Heart right ventricle (tissue), 16 donors: ENCODE data around the gene RAB27B. TPM values are rescaled to one million over a fixed set of nuclear protein-coding genes. Genes with fewer than 3 reads are reported as not detected.

Source experiments
- ATAC-seq, 8 donors: fragments of 200-7000 bp; cut with Tn5 transposase; one replicate each; pipeline ENCODE4 v1.9.1; 2020; ENCODE audit warnings: mild to moderate bottlenecking in 8 of 8, moderate library complexity in 8 of 8, moderate number of reproducible peaks in 1 of 8
- DNase-seq, 2 donors: peaks; one replicate each; pipeline ENCODE4 v3.0.0-alpha.2; 2020
- H3K27ac ChIP-seq, 10 donors: fragments of 200-600 bp; sonication (generic) in 2 of 10; one replicate each; pipeline versions ENCODE4 v1.5.0 to v1.8.0; 2020 to 2022; ENCODE audit warnings: mild to moderate bottlenecking in 3 of 10
- H3K27me3 ChIP-seq, 7 donors: fragments of 200-600 bp; one replicate each; pipeline ENCODE4 v1.8.0; 2021 to 2022; ENCODE audit warnings: mild to moderate bottlenecking in 2 of 7
- H3K36me3 ChIP-seq, 9 donors: fragments of 200-600 bp; sonication (generic) in 1 of 9; one replicate each; pipeline versions ENCODE4 v1.5.0 to v1.8.0; 2020 to 2022; ENCODE audit warnings: mild to moderate bottlenecking in 2 of 9
- H3K4me1 ChIP-seq, 9 donors: fragments of 200-600 bp; sonication (generic) in 1 of 9; one replicate each; pipeline versions ENCODE4 v1.5.0 to v1.8.0; 2020 to 2022; ENCODE audit warnings: mild to moderate bottlenecking in 4 of 9
- H3K4me3 ChIP-seq, 10 donors: fragments of 200-600 bp; sonication (generic) in 2 of 10; one replicate each; pipeline versions ENCODE4 v1.5.0 to v1.8.0; 2020 to 2022; ENCODE audit warnings: mild to moderate bottlenecking in 7 of 10, moderate library complexity in 2 of 10
- H3K9me3 ChIP-seq, 11 donors: fragments of 200-600 bp in 10 of 11; sonication (generic) in 2 of 11; one replicate each; pipeline versions ENCODE4 v1.5.0 to v1.8.0; 2013 to 2022; ENCODE audit warnings: mild to moderate bottlenecking in 2 of 11, control low read depth in 1 of 11, moderate library complexity in 1 of 11
- CTCF ChIP-seq, 9 donors: fragments of 200-600 bp; sonication (generic) in 2 of 9; IDR thresholded peaks; one replicate each; pipeline versions ENCODE4 v1.5.0 to v1.8.0; 2021 to 2022; ENCODE audit warnings: antibody characterized with exemption in 9 of 9, mild to moderate bottlenecking in 5 of 9, moderate library complexity in 1 of 9
- WGBS, 2 donors: extraction: QIAGEN DNeasy Blood & Tissue Kit; methylation state at CpG; one replicate each; pipeline ENCODE4 v1.1.7; 2013; ENCODE audit warnings: inconsistent platforms in 1 of 2; 5-methylcytosine and 5-hydroxymethylcytosine counted together
- intact Hi-C, 10 donors: fragments of 100-400 bp; cut with DNase I; formaldehyde crosslinking; loops; one replicate each; pipeline versions ENCODE4 v1.11.1 to v1.14.2; 2022
- polyA plus RNA-seq, 2 donors: library from polyadenylated mRNA; stranded (reverse); fragments of 200-250 nt; gene quantifications; one replicate each; pipeline ENCODE4 v1.2.3, GENCODE V29; 2013
- total RNA-seq, 10 donors: library from RNA; stranded (reverse); fragmentation: NEBNext Ultra II Directional in 3 of 10; extraction: Animal tissue kit (Norgen Biotek cat#: 25700) in 3 of 10; gene quantifications; one replicate each; pipeline versions ENCODE4 v1.2.1 to v1.2.4, GENCODE V29; 2021 to 2023
- donor health status: Arrhythmogenic right ventricular cardiomyopathy.
- donor health status: ischemic (EF 13 %, LVEDD 7.1; RV severe dilation, severe dysfunction).
- donor health status: healthy with polysubstance abuse.
- donor health status: DM: no; HTN: yes; CAD: no.
- donor health status: DM: no; HTN: no; CAD: no.
- donor health status: ischemic (EF 25% LVEDD 6.9; RV normal size, moderate dysfunction).
- donor health status: ischemic (EF 25% LVEDD 5.7; RV mildly dilated, moderate dysfunction).
- donor health status: healthy.
- donor health status: DM: yes; HTN: yes; CAD: no.
- donor health status: Ischemic cardiomyopathy.
- donor health status: ischemic (EF 35%, LVEDD 5.7; RV mildly dilated, moderate dysfunction).
- donor health status: nonischemic (EF 11% LVEDD 7.7; RV severe dilation, severe dysfunction).
- donor health status: DM: yes; HTN: yes; CAD: no.
- donor health status: PGD.
- donor health status: ischemic (EF 29% LVEDD 5.4; RV normal size, mild dysfunction).
- donor health status: nonischemic (EF 23%, LVEDD 6.1; RV moderate dilation, normal function).

RAB27B gene
- total and polyA plus RNA-seq, 12 donors: 0.02 to 0.86 (median 0.07) TPM; not detected in 2

DNA sequence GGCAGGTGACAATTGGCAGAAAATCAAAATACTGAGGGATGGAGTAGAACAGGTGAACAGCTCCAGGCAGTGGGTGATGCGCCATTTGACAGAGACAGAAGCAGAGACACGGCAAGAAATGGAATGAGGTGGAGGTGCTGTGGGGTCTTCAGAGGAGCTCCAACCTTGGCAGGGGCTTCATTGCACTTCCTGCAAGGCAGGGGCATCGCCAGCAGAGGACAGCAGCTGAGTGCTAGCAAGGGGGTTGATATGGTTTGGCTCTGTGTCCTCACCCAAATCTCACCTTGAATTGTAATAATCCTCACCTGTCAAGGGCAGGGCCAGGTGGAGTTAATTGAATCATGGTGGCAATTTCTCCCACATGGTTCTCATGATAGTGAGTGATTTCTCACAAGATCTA lies 88.2 kb downstream of the RAB27B start:
- Histone ChIP-seq H3K4me3 (no peak overlapping the region), H3K36me3 (peaks cover 0 to 46% (median 0%) of the 10 kb centered on the region in 9 donors), H3K27ac (no peak overlapping the region), H3K27me3 (no peaks in the 10 kb centered on the region), H3K9me3 (peaks cover 0 to 4% (median 0%) of the 10 kb centered on the region in 11 donors), H3K4me1 (no peaks in the 10 kb centered on the region)
- intact Hi-C loops: no loop called here
- DNase-seq: no peak
- TF ChIP-seq CTCF (IDR thresholded peaks at IDR 0.05): no peak
- ATAC-seq: no peak
- WGBS, 2 donors: 90 to 93% methylated on average over 3 of the region's 3 CpGs

GRCh38 chr18:54918060-54918459 lies 89.8 kb downstream of the RAB27B start:
- intact Hi-C loops: no loop called here
- Histone ChIP-seq H3K4me3 (no peak overlapping the region), H3K36me3 (peaks cover 0 to 47% (median 0%) of the 10 kb centered on the region in 9 donors), H3K27me3 (no peaks in the 10 kb centered on the region), H3K27ac (no peak overlapping the region), H3K9me3 (peaks cover 0 to 4% (median 0%) of the 10 kb centered on the region in 11 donors), H3K4me1 (no peaks in the 10 kb centered on the region)
- DNase-seq (no peak), ATAC-seq (no peak)
- 88 to 94% methylated on average over 4 of the region's 4 CpGs for WGBS, 2 donors
- TF ChIP-seq CTCF (IDR thresholded peaks at IDR 0.05): no peak

DNA sequence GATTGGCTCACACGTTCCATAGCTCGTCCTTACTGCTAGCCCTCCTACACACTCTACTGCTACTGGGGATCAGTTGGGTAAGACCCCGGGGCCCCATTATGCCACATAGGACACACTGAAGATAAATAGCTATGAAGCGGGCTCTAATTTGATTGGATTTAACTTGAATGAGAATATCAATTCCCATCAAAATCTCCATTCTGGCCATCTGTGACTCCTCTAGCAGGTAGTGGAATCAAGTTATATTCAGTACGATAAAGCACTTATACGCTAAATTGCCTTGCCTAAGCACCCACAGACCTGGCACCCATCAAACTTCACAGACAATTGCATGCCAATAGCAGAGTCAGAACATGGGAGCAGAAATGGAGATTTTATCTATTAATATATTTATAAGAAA lies 91.1 kb downstream of the RAB27B start:
- H3K4me1 ChIP-seq: peaks cover 0 to 3% (median 0%) of the 10 kb centered on the region in 9 donors
- DNase-seq: no peak
- H3K27me3 ChIP-seq: no peaks in the 10 kb centered on the region
- no peak overlapping the region for H3K4me3 ChIP-seq
- H3K9me3 ChIP-seq: peaks cover 0 to 4% (median 0%) of the 10 kb centered on the region in 11 donors
- ATAC-seq: no peak
- TF ChIP-seq CTCF (IDR thresholded peaks at IDR 0.05): no peak
- no peak overlapping the region for H3K27ac ChIP-seq
- 92% methylated on average over 6 of the region's 6 CpGs for WGBS, 2 donors
- H3K36me3 ChIP-seq: peaks cover 0 to 47% (median 0%) of the 10 kb centered on the region in 9 donors
- intact Hi-C loops: no loop called here

GRCh38 chr18:54923339-54923956 lies 95.2 kb downstream of the RAB27B start:
- Histone ChIP-seq H3K9me3 (peaks cover 0 to 4% (median 0%) of the 10 kb centered on the region in 11 donors), H3K4me3 (no peak overlapping the region), H3K36me3 (peaks cover 0 to 36% (median 0%) of the 10 kb centered on the region in 9 donors), H3K4me1 (peaks cover 0 to 6% (median 0%) of the 10 kb centered on the region in 9 donors), H3K27ac (no peak overlapping the region), H3K27me3 (no peaks in the 10 kb centered on the region)
- 72 to 79% methylated on average over 4 of the region's 4 CpGs for WGBS, 2 donors
- no peak for TF ChIP-seq CTCF (IDR thresholded peaks at IDR 0.05)
- intact Hi-C loops: no loop called here
- ATAC-seq (no peak), DNase-seq (no peak)
